Pancreas (tissue), 10 donors: ENCODE data around the gene MED8. TPM values are rescaled to one million over a fixed set of nuclear protein-coding genes. Genes with fewer than 3 reads are reported as not detected.

ENCODE experiments used
- ATAC-seq, 4 donors: fragments of 200-7000 bp; cut with Tn5 transposase; one replicate each; pipeline versions ENCODE4 v1.8.0 to v1.9.1; 2020; ENCODE audit warnings: mild to moderate bottlenecking in 4 of 4, moderate library complexity in 4 of 4
- DNase-seq, 6 donors: peaks; one replicate each; pipeline ENCODE4 v3.0.0-alpha.2; 2020
- FAIRE-seq: peaks from 2 replicates; lab custom pipeline; 2012; peaks lifted over from hg19 to GRCh38; lab: Jason Lieb, UNC
- H3K27ac ChIP-seq, 4 donors: fragments of 200-600 bp; sonication (generic); 1 replicate in 3 of 4; 2 replicates in 1 of 4; pipeline versions ENCODE4 v1.5.0 to v1.8.0; 2020
- H3K27me3 ChIP-seq, 4 donors: fragments of 200-600 bp; one replicate each; pipeline ENCODE4 v1.8.0; 2021
- H3K36me3 ChIP-seq, 3 donors: fragments of 200-600 bp; sonication (generic) in 1 of 3; one replicate each; pipeline versions ENCODE4 v1.5.0 to v1.8.0; 2020 to 2021
- H3K4me1 ChIP-seq, 3 donors: fragments of 200-600 bp; one replicate each; pipeline ENCODE4 v1.8.0; 2021
- H3K4me3 ChIP-seq, 4 donors: fragments of 200-600 bp; sonication (generic) in 2 of 4; one replicate each; pipeline versions ENCODE4 v1.5.0 to v1.8.0; 2020 to 2021
- H3K9me3 ChIP-seq, 4 donors: fragments of 200-600 bp; one replicate each; pipeline ENCODE4 v1.8.0; 2021
- WGBS, 2 donors: extraction: QIAGEN DNeasy Blood & Tissue Kit; methylation state at CpG; one replicate each; pipeline ENCODE4 v1.1.7; 2013; 5-methylcytosine and 5-hydroxymethylcytosine counted together
- intact Hi-C, 3 donors: fragments of 100-400 bp; cut with DNase I; formaldehyde crosslinking; loops; one replicate each; pipeline versions ENCODE4 v1.11.1 to v1.14.2; 2022
- microRNA-seq, 2 donors: library from miRNA; unstranded; fragments of <30 nt; microRNA quantifications; one replicate each; pipeline versions ENCODE4 to v1.1.0, GENCODE V29; 2019 to 2020
- polyA plus RNA-seq, 2 donors: library from polyadenylated mRNA; stranded (reverse); fragments of 200-250 nt; gene quantifications; one replicate each; pipeline ENCODE4 v1.2.3, GENCODE V29; 2013
- total RNA-seq, 6 donors: library from RNA; stranded (reverse); fragmentation: NEBNext Ultra II Directional in 4 of 6; extraction: Animal tissue kit (Norgen Biotek cat#: 25700) in 4 of 6; gene quantifications; one replicate each; pipeline versions ENCODE4 v1.2.1 to v1.2.4, GENCODE V29; 2021 to 2023
- TF ChIP-seq, protein P1 (sequence below), 4 donors: fragments of 200-600 bp; sonication (generic) in 3 of 4; IDR thresholded peaks; one replicate each; pipeline versions ENCODE4 v1.5.0 to v1.8.0; 2021; ENCODE audit warnings: antibody characterized with exemption in 4 of 4
- donor health status: healthy with polysubstance abuse.
- donor health status: DM: no; HTN: no; CAD: no; lungs with moderate emphysema.
- donor health status: DM: no; HTN: no; CAD: no.
- donor health status: control.
- donor health status: control.
- donor health status: Bipolar disorder and iron deficiency.
- donor health status: DM: yes; HTN: yes; CAD: no.
- donor health status: DM: no; HTN: no; CAD: no.
- donor health status: DM: no; HTN: no; CAD: no.
- donor health status: DM: yes; HTN: yes; CAD: no.

MED8 gene
- total and polyA plus RNA-seq, 8 donors = 13.5 to 24.8 (median 16.6) TPM

GRCh38 chr1:43338001-43338400, 51.6 kb downstream of the MED8 start:
- ATAC-seq (no peak), FAIRE-seq (no peak), DNase-seq (no peak)
- TF ChIP-seq, protein P1, sequence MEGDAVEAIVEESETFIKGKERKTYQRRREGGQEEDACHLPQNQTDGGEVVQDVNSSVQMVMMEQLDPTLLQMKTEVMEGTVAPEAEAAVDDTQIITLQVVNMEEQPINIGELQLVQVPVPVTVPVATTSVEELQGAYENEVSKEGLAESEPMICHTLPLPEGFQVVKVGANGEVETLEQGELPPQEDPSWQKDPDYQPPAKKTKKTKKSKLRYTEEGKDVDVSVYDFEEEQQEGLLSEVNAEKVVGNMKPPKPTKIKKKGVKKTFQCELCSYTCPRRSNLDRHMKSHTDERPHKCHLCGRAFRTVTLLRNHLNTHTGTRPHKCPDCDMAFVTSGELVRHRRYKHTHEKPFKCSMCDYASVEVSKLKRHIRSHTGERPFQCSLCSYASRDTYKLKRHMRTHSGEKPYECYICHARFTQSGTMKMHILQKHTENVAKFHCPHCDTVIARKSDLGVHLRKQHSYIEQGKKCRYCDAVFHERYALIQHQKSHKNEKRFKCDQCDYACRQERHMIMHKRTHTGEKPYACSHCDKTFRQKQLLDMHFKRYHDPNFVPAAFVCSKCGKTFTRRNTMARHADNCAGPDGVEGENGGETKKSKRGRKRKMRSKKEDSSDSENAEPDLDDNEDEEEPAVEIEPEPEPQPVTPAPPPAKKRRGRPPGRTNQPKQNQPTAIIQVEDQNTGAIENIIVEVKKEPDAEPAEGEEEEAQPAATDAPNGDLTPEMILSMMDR (IDR thresholded peaks at IDR 0.05) = no peak
- Histone ChIP-seq H3K4me1 (no peaks in the 10 kb centered on the region), H3K27ac (no peak overlapping the region), H3K36me3 (no peaks in the 10 kb centered on the region), H3K4me3 (no peak overlapping the region), H3K27me3 (no peaks in the 10 kb centered on the region), H3K9me3 (no peaks in the 10 kb centered on the region)
- intact Hi-C loops = no loop called here
- WGBS, 2 donors = 84 to 97% methylated on average over 5 of the region's 5 CpGs

DNA sequence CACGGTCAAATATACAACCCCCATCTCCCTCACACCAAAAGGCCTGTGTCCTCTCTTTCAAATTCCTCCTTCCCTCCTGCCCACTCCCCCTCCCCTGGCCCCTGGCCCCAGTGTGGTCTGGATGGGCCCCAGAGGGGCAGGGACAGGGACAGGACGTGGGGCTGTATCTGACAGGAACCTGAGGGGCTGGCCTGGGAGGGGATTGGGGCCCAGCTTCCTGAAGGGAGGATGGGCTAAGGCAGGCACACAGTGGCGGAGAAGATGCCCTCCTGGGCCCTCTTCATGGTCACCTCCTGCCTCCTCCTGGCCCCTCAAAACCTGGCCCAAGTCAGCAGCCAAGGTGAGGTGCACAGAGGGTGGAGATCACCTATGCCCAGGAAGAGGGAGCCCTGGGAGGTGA, 52.0 kb downstream of the MED8 start, which contains the start of gene MPL:
Gene MPL (plus strand): TSS at position 231 of the 400 bp plus-strand sequence. CDS start 31 bp downstream, at position 262.
- 87 to 91% methylated on average over 3 of the region's 3 CpGs for WGBS, 2 donors
- intact Hi-C loops = no loop called here
- Histone ChIP-seq H3K36me3 (no peaks in the 10 kb centered on the region), H3K27me3 (no peaks in the 10 kb centered on the region), H3K27ac (no peak within 1 kb of the TSS), H3K9me3 (no peaks in the 10 kb centered on the region), H3K4me1 (no peaks in the 10 kb centered on the region), H3K4me3 (no peak within 1 kb of the TSS)
- FAIRE-seq = no peak
- no peak for ATAC-seq
- DNase-seq = no peak
- TF ChIP-seq, protein P1 (IDR thresholded peaks at IDR 0.05) = no peak

DNA sequence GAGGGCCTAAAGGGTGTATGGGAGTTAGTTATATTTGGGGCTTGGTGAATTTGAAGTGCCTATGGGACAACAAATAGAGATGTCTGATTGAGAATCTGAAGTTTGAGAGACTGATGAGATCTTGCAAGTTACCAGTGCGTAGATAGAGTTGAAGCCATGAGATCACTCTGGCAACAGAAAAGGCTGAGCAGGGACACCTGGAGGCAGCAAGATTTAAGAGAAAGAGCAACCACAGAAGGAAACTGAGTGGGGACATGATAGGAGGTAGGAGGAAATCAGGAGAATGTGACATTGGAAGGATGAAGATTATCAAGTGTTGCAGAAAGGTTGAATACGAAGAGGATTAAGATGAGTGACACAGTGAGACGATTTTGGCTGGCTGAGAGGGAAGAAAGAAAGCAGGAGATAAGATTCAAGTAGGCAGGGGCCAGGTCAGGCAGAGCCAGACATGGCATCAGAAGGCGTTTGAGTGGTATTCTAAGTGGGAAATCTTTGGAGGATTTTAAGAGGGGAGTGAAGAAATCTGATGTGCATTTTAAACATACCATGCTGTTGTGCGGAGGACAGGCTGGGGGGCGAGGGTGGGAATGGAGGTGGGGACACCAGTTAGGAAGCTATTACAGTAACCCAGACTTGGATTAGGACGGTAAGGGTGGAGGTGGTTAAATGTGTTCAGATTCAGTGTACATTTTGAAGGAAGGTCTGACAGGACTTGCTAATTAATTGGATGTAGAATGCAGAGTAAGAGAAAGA, 55.0 kb downstream of the MED8 start:
- Histone ChIP-seq H3K9me3 (no peaks in the 10 kb centered on the region), H3K36me3 (no peaks in the 10 kb centered on the region), H3K27me3 (no peaks in the 10 kb centered on the region), H3K4me1 (no peaks in the 10 kb centered on the region), H3K4me3 (no peak overlapping the region), H3K27ac (no peak overlapping the region)
- FAIRE-seq (no peak), DNase-seq (no peak), ATAC-seq (no peak)
- TF ChIP-seq, protein P1 (IDR thresholded peaks at IDR 0.05) = no peak
- intact Hi-C loops = no loop called here
- WGBS, 2 donors = 68 to 70% methylated on average over 7 of the region's 7 CpGs

Small RNA genes lying within 50 kb of the gene (microRNA-seq; reads per million reads assigned to microRNA genes)
- gene MIR6734 = 0.59 to 1.2 reads per million in 2 donors

Other genes with a start within 250 kb of the MED8 start
- gene EBNA1BP2, start 217.5 kb downstream of the MED8 start, total RNA-seq = 10 to 100 TPM; 13.2 to 29.5 (median 22.8) TPM
- gene EBNA1BP2, start 217.5 kb downstream of the MED8 start, polyA plus RNA-seq = 10 to 100 TPM; 23.4 to 47.1 TPM
- under 1 TPM; 0.14 to 0.47 (median 0.21) TPM for gene CFAP57, start 217.5 kb downstream of the MED8 start, total RNA-seq
- under 1 TPM; 0.14 to 0.61 TPM for gene CFAP57, start 217.5 kb downstream of the MED8 start, polyA plus RNA-seq
- 10 to 100 TPM; 27.5 to 56.5 (median 38.6) TPM for gene TMEM125, start 119.8 kb downstream of the MED8 start, total RNA-seq
- gene TMEM125, start 119.8 kb downstream of the MED8 start, polyA plus RNA-seq = 10 to 100 TPM; 52.0 to 75.0 TPM
- gene C1orf210, start 104.2 kb downstream of the MED8 start, total RNA-seq = 10 to 100 TPM in 5 of 6 donors, 1 to 10 TPM in 1; 9.1 to 17.2 (median 12.4) TPM
- gene C1orf210, start 104.2 kb downstream of the MED8 start, polyA plus RNA-seq = 10 to 100 TPM in 1 of 2 donors, 1 to 10 TPM in 1; 5.7 to 13.7 TPM
- gene TIE1, start 88.8 kb downstream of the MED8 start, total RNA-seq = 1 to 10 TPM; 2.1 to 6.2 (median 3.7) TPM
- 1 to 10 TPM; 6.9 to 8.3 TPM for gene TIE1, start 88.8 kb downstream of the MED8 start, polyA plus RNA-seq
- under 1 TPM in 4 of 6 donors, not detected in 2; 0.12 to 0.43 (median 0.19) TPM for gene MPL, start 52.0 kb downstream of the MED8 start, total RNA-seq
- under 1 TPM; 0.08 to 0.09 TPM for gene MPL, start 52.0 kb downstream of the MED8 start, polyA plus RNA-seq
- 1 to 10 TPM in 3 of 6 donors, under 1 TPM in 3; 0.12 to 1.8 (median 0.80) TPM for gene CDC20, start 30.8 kb downstream of the MED8 start, total RNA-seq
- under 1 TPM; 0.23 to 0.61 TPM for gene CDC20, start 30.8 kb downstream of the MED8 start, polyA plus RNA-seq
- 10 to 100 TPM; 22.8 to 44.9 (median 29.5) TPM for gene ELOVL1, start 21.8 kb downstream of the MED8 start, total RNA-seq
- gene ELOVL1, start 21.8 kb downstream of the MED8 start, polyA plus RNA-seq = 10 to 100 TPM; 32.2 to 43.5 TPM
- 10 to 100 TPM; 18.5 to 30.8 (median 23.4) TPM for gene SZT2, start 99 bp upstream of the MED8 start, total RNA-seq
- gene SZT2, start 99 bp upstream of the MED8 start, polyA plus RNA-seq = 10 to 100 TPM; 23.4 to 54.9 TPM
- gene HYI, start 64.1 kb upstream of the MED8 start, total RNA-seq = 10 to 100 TPM; 39.9 to 73.1 (median 55.0) TPM
- 100 to 1,000 TPM; 229 to 235 TPM for gene HYI, start 64.1 kb upstream of the MED8 start, polyA plus RNA-seq
- 100 to 1,000 TPM in 5 of 6 donors, 10 to 100 TPM in 1; 89.2 to 210 (median 131) TPM for gene PTPRF, start 141.1 kb upstream of the MED8 start, total RNA-seq
- gene PTPRF, start 141.1 kb upstream of the MED8 start, polyA plus RNA-seq = 10 to 100 TPM; 42.9 to 44.6 TPM